Aorta (tissue), 5 donors: ENCODE measurements around the gene YPEL1. TPM values are rescaled to one million over a fixed set of nuclear protein-coding genes. Genes with fewer than 3 reads are reported as not detected.

Experiments used
- ATAC-seq: fragments of 200-7000 bp; cut with Tn5 transposase; one replicate; pipeline ENCODE4 v1.9.1; 2022; ENCODE audit warnings: moderate library complexity; ENCODE audit not compliant: low FRiP score
- DNase-seq, 2 donors: peaks; one replicate each; pipeline ENCODE4 v3.0.0-alpha.2; 2020
- H3K27ac ChIP-seq, 2 donors: one replicate each; pipeline ENCODE4 v1.5.1; 2013; ENCODE audit warnings: low read length in 2 of 2, mild to moderate bottlenecking in 2 of 2, moderate library complexity in 2 of 2, control low read depth in 1 of 2, inconsistent platforms in 1 of 2, low read depth in 1 of 2
- H3K27me3 ChIP-seq, 2 donors: one replicate each; pipeline ENCODE4 v1.6.1; 2013; ENCODE audit warnings: control low read depth in 1 of 2, low read length in 1 of 2, mild to moderate bottlenecking in 1 of 2, moderate library complexity in 1 of 2; ENCODE audit not compliant: insufficient read depth in 2 of 2, control insufficient read depth in 1 of 2
- H3K36me3 ChIP-seq, 2 donors: one replicate each; pipeline ENCODE4 v1.6.1; 2013; ENCODE audit warnings: control low read depth in 1 of 2, low read length in 1 of 2, mild to moderate bottlenecking in 1 of 2; ENCODE audit not compliant: insufficient read depth in 2 of 2, control insufficient read depth in 1 of 2
- H3K4me1 ChIP-seq, 2 donors: one replicate each; pipeline ENCODE4 v1.6.1; 2013; ENCODE audit warnings: low read length in 2 of 2, control low read depth in 1 of 2, mild to moderate bottlenecking in 1 of 2, moderate library complexity in 1 of 2; ENCODE audit not compliant: insufficient read depth in 2 of 2, control insufficient read depth in 1 of 2
- H3K4me3 ChIP-seq, 2 donors: one replicate each; pipeline ENCODE4 v1.5.1; 2013; ENCODE audit warnings: low read length in 2 of 2, control low read depth in 1 of 2, mild to moderate bottlenecking in 1 of 2
- H3K9me3 ChIP-seq: one replicate; pipeline ENCODE4 v1.6.1; 2013; ENCODE audit warnings: mild to moderate bottlenecking, low read length; ENCODE audit not compliant: control insufficient read depth
- WGBS, 2 donors: extraction: QIAGEN DNeasy Blood & Tissue Kit; methylation state at CpG; one replicate each; pipeline ENCODE4 v1.1.7; 2013; 5-methylcytosine and 5-hydroxymethylcytosine counted together
- intact Hi-C, 2 donors: fragments of 100-400 bp; cut with DNase I; formaldehyde crosslinking; loops; one replicate each; pipeline versions ENCODE4 v1.14.2 to v1.15.0; 2022
- polyA plus RNA-seq, 2 donors: library from polyadenylated mRNA; stranded (reverse); fragments of 200-250 nt; gene quantifications; one replicate each; pipeline ENCODE4 v1.2.3, GENCODE V29; 2013
- total RNA-seq, 2 donors: library from RNA; stranded (reverse); fragmentation: NEBNext Ultra II Directional; extraction: Animal tissue kit (Norgen Biotek cat#: 25700); gene quantifications; one replicate each; pipeline ENCODE4 v1.2.1, GENCODE V29; 2021
- donor health status: healthy with polysubstance abuse.
- donor health status: Bipolar disorder and iron deficiency.
- donor health status: DM: no; HTN: no; CAD: no.
- donor health status: DM: no; HTN: no; CAD: no.
- donor health status: DM: yes; HTN: yes; CAD: no.

Gene YPEL1
- total and polyA plus RNA-seq, 4 donors = 2.0 to 9.1 (median 4.8) TPM

- Histone ChIP-seq H3K27me3 (no peaks in the 10 kb centered on the region), H3K36me3 (peaks cover 0 to 3% of the 10 kb centered on the region in 2 donors), H3K4me3 (no peak overlapping the region), H3K9me3 (no peaks in the 10 kb centered on the region), H3K27ac (no peak overlapping the region), H3K4me1 (no peaks in the 10 kb centered on the region)
- ATAC-seq = no peak
- WGBS, 2 donors = 90 to 96% methylated on average over 5 to 6 of the region's 6 CpGs
- intact Hi-C loops = no loop called here
- peak in 1 of 2 donors; percentile 62 for DNase-seq
Measured at GRCh38 chr22:21688341-21688705, 47.3 kb downstream of the YPEL1 start.

- intact Hi-C loops = no loop called here
- H3K27me3 ChIP-seq = no peaks in the 10 kb centered on the region
- no peak for DNase-seq
- no peak overlapping the region for H3K27ac ChIP-seq
- ATAC-seq = peak; percentile 6
- no peak overlapping the region for H3K4me3 ChIP-seq
- WGBS, 2 donors = 89 to 92% methylated on average over 11 of the region's 11 CpGs
- no peaks in the 10 kb centered on the region for H3K9me3 ChIP-seq
- H3K36me3 ChIP-seq = peaks cover 0 to 3% of the 10 kb centered on the region in 2 donors
- H3K4me1 ChIP-seq = no peaks in the 10 kb centered on the region
Measured at GRCh38 chr22:21687685-21688259, 47.8 kb downstream of the YPEL1 start.

GRCh38 chr22:21686634-21687393 lies 48.8 kb downstream of the YPEL1 start:
- no peak overlapping the region for H3K4me3 ChIP-seq
- ATAC-seq = peak; percentile 8
- no peak for DNase-seq
- intact Hi-C loops = no loop called here
- 95 to 96% methylated on average over 23 of the region's 23 CpGs for WGBS, 2 donors
- H3K27me3 ChIP-seq = no peaks in the 10 kb centered on the region
- no peaks in the 10 kb centered on the region for H3K9me3 ChIP-seq
- H3K4me1 ChIP-seq = no peaks in the 10 kb centered on the region
- peaks cover 0 to 2% of the 10 kb centered on the region in 2 donors for H3K36me3 ChIP-seq
- H3K27ac ChIP-seq = no peak overlapping the region

GRCh38 chr22:21686193-21686608 lies 49.4 kb downstream of the YPEL1 start:
- Histone ChIP-seq H3K27me3 (no peaks in the 10 kb centered on the region), H3K9me3 (no peaks in the 10 kb centered on the region), H3K27ac (no peak overlapping the region), H3K36me3 (no peaks in the 10 kb centered on the region), H3K4me1 (no peaks in the 10 kb centered on the region), H3K4me3 (no peak overlapping the region)
- WGBS, 2 donors = 95 to 96% methylated on average over 8 of the region's 8 CpGs
- intact Hi-C loops = no loop called here
- no peak for DNase-seq
- no peak for ATAC-seq

- intact Hi-C loops = no loop called here
- no peaks in the 10 kb centered on the region for H3K27me3 ChIP-seq
- H3K36me3 ChIP-seq = no peaks in the 10 kb centered on the region
- H3K9me3 ChIP-seq = no peaks in the 10 kb centered on the region
- DNase-seq (no peak), ATAC-seq (no peak)
- no peak overlapping the region for H3K4me3 ChIP-seq
- no peaks in the 10 kb centered on the region for H3K4me1 ChIP-seq
- 78 to 79% methylated on average over 8 of the region's 8 CpGs for WGBS, 2 donors
- no peak overlapping the region for H3K27ac ChIP-seq
Measured at GRCh38 chr22:21685164-21685513, 50.5 kb downstream of the YPEL1 start.

GRCh38 chr22:21684492-21685163 lies 51.0 kb downstream of the YPEL1 start:
- no peak for ATAC-seq
- Histone ChIP-seq H3K27me3 (no peaks in the 10 kb centered on the region), H3K9me3 (no peaks in the 10 kb centered on the region), H3K4me1 (no peaks in the 10 kb centered on the region), H3K27ac (no peak overlapping the region), H3K36me3 (no peaks in the 10 kb centered on the region), H3K4me3 (no peak overlapping the region)
- intact Hi-C loops = no loop called here
- WGBS, 2 donors = 90 to 91% methylated on average over 19 of the region's 19 CpGs
- no peak for DNase-seq

GRCh38 chr22:21683401-21683811 lies 52.2 kb downstream of the YPEL1 start:
- no peaks in the 10 kb centered on the region for H3K36me3 ChIP-seq
- H3K4me1 ChIP-seq = no peaks in the 10 kb centered on the region
- no peaks in the 10 kb centered on the region for H3K9me3 ChIP-seq
- no peaks in the 10 kb centered on the region for H3K27me3 ChIP-seq
- intact Hi-C loops = no loop called here
- no peak overlapping the region for H3K27ac ChIP-seq
- DNase-seq = no peak
- WGBS, 2 donors = 88 to 93% methylated on average over 7 of the region's 7 CpGs
- H3K4me3 ChIP-seq = no peak overlapping the region
- ATAC-seq = no peak

GRCh38 chr22:21682385-21683175 lies 53.0 kb downstream of the YPEL1 start:
- ATAC-seq (no peak), DNase-seq (no peak)
- Histone ChIP-seq H3K36me3 (no peaks in the 10 kb centered on the region), H3K27ac (no peak overlapping the region), H3K27me3 (no peaks in the 10 kb centered on the region), H3K4me1 (no peaks in the 10 kb centered on the region), H3K9me3 (no peaks in the 10 kb centered on the region), H3K4me3 (no peak overlapping the region)
- intact Hi-C loops = no loop called here
- WGBS, 2 donors = 88 to 91% methylated on average over 20 of the region's 20 CpGs
